Body of pancreas (tissue), 4 donors: Measurements from ENCODE around the gene ASMT. TPM values are rescaled to one million over a fixed set of nuclear protein-coding genes. Genes with fewer than 3 reads are reported as not detected.

Experiments used
- ATAC-seq: fragments of 150-250 bp; one replicate; pipeline ENCODE4 v1.9.1; 2016
- DNase-seq, 4 donors: peaks; one replicate each; pipeline ENCODE4 v3.0.0-alpha.2; 2019
- H3K27ac ChIP-seq, 4 donors: fragments of 200-600 bp; sonication (generic); 1 replicate in 3 of 4; 2 replicates in 1 of 4; pipeline versions ENCODE4 v1.5.1 to v1.6.1; 2016 to 2019; ENCODE audit warnings: mild to moderate bottlenecking in 1 of 4, mixed read lengths in 1 of 4, moderate library complexity in 1 of 4
- H3K27me3 ChIP-seq, 2 donors: fragments of 200-600 bp; sonication (generic); one replicate each; pipeline ENCODE4 v1.6.0; 2016; ENCODE audit warnings: mild to moderate bottlenecking in 1 of 2
- H3K36me3 ChIP-seq, 2 donors: fragments of 200-600 bp; sonication (generic); replicated peaks in 1 of 2; 2 replicates each; pipeline ENCODE4 v1.5.1; 2016; ENCODE audit warnings: low read depth in 2 of 2; ENCODE audit not compliant: insufficient read depth in 1 of 2
- H3K4me1 ChIP-seq: fragments of 200-600 bp; sonication (generic); one replicate; pipeline ENCODE4 v1.6.0; 2016
- H3K4me3 ChIP-seq, 2 donors: fragments of 200-600 bp; sonication (generic); 1 replicate in 1 of 2; 2 replicates in 1 of 2; pipeline ENCODE4 v1.5.1; 2016 to 2019
- H3K9me3 ChIP-seq, 3 donors: fragments of 200-600 bp; sonication (generic); 1 replicate in 2 of 3; 2 replicates in 1 of 3; pipeline ENCODE4 v1.5.1; 2016
- POLR2A ChIP-seq, 3 donors: fragments of 450-650 bp; IDR thresholded peaks; one replicate each; pipeline ENCODE4 v1.6.1; 2016; ENCODE audit warnings: antibody characterized with exemption in 3 of 3, mild to moderate bottlenecking in 2 of 3
- WGBS, 2 donors: methylation state at CpG; one replicate each; pipeline ENCODE4 v1.1.5; 2017; 5-methylcytosine and 5-hydroxymethylcytosine counted together
- intact Hi-C: fragments of 100-400 bp; cut with DNase I; formaldehyde crosslinking; loops from one replicate; pipeline ENCODE4 v1.15.1; 2023
- total RNA-seq, 2 donors: library from RNA; depleted of rRNA; stranded (reverse); fragments of >200 nt; gene quantifications; one replicate each; pipeline ENCODE4 v1.1.0, GENCODE V29; 2016
- TF ChIP-seq, protein P1 (sequence below), 7 experiments: fragments of 450-650 bp in 4 of 7; fragments of 200-600 bp in 3 of 7; sonication (generic) in 3 of 7; IDR thresholded peaks; one replicate each; pipeline ENCODE4 v1.5.1; 2016 to 2019; ENCODE audit warnings: antibody characterized with exemption in 7 of 7

ASMT gene
- total RNA-seq, 2 donors from 2014 or later = not detected

DNA sequence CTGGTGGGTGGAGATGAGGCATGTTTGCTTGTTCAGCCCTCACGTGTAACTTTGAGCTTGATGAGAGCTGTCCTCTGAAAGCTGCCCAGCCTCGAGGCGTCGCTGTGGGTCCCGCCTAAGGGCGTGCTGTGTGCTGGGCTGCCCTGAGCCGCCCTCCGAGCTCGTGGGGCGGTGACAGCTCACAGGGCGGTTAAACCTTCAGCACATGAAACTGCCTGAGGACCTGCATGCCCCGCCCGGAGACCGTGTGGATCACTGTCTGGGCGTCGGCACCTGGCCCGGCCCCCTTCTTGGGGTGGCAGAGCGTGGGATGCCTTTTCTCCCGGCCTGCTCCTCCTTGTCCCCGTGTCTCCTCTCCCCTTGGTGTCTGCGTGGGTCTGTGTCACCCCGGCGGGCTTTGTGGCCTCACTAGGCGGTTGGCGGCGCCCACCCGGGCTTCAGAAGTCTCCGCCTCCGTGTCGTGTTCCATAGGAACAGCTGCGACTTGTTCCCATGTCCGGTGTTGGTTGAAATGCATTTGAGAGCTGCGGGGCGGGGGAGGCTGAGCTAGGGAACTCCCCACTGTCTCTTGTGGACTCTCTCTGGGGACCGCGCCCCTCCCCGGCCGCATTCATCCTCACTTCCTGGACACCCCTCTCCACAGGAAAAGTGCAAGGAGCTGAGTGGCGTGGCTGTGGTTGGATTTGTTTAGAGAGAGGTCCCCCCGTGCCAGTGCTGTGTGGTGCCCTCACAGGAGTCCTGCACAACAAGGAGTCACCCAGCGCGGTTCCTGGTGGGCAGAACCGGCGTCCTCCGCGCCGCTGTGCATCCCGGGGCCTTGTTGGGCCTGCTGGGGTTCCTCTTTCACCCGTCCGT is 16.6 kb upstream of the ASMT start:
- intact Hi-C loops = no loop called here
- H3K9me3 ChIP-seq = no peaks in the 10 kb centered on the region
- TF ChIP-seq POLR2A (IDR thresholded peaks at IDR 0.05) = no peak
- TF ChIP-seq, protein P1, sequence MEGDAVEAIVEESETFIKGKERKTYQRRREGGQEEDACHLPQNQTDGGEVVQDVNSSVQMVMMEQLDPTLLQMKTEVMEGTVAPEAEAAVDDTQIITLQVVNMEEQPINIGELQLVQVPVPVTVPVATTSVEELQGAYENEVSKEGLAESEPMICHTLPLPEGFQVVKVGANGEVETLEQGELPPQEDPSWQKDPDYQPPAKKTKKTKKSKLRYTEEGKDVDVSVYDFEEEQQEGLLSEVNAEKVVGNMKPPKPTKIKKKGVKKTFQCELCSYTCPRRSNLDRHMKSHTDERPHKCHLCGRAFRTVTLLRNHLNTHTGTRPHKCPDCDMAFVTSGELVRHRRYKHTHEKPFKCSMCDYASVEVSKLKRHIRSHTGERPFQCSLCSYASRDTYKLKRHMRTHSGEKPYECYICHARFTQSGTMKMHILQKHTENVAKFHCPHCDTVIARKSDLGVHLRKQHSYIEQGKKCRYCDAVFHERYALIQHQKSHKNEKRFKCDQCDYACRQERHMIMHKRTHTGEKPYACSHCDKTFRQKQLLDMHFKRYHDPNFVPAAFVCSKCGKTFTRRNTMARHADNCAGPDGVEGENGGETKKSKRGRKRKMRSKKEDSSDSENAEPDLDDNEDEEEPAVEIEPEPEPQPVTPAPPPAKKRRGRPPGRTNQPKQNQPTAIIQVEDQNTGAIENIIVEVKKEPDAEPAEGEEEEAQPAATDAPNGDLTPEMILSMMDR (IDR thresholded peaks at IDR 0.05) = no peak
- H3K4me3 ChIP-seq = no peak overlapping the region
- peaks cover 39 to 63% of the 10 kb centered on the region in 2 donors for H3K36me3 ChIP-seq
- H3K27me3 ChIP-seq = no peaks in the 10 kb centered on the region
- H3K27ac ChIP-seq = no peak overlapping the region
- WGBS, 2 donors = 87 to 90% methylated on average over 28 to 37 of the region's 50 CpGs
- H3K4me1 ChIP-seq = peaks cover 14% of the 10 kb centered on the region
- DNase-seq = no peak
- no peak for ATAC-seq

DNA sequence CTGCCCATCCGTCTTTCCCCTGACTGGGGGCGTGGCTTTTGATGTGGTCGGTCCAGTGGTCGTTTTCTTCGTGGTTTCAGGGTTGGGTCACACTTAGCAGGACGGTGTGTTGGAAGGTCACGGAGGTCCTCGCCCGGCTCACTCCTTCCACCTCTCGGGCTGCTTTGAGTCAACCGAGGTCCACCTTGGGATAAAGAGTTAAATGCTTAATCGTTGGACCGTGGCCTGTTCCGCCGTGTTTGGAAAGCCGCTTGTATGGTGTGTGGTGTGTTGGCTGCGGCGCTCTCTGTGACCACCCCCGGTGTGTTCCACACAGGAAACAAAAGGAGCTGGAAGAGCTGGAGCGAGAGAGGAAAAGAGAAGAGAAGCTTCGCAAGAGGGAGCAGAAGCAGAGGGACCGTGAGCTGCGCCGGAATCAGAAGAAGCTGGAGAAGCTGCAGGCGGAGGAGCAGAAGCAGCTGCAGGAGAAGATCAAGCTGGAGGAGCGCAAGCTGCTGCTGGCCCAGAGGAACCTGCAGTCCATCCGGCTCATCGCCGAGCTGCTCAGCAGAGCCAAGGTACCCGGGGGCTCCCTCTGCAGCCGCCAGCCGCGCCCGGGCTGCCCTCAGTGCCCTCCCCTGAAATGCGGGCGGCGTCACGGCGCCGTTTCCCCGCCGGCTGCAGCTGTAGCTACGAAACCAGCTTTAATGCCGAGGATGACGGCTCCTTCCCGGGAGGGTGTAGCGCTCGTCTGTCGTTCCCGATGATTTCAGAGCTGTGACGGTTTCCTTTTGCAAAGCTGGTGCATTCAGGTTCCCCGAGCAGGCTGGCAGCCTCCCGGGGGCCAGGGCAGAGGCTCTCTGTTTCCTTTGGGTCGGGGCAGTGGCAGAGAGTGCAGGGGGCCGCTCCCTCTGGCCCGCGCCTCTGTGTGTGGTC is 15.7 kb upstream of the ASMT start:
- intact Hi-C loops = no loop called here
- DNase-seq = no peak

DNA sequence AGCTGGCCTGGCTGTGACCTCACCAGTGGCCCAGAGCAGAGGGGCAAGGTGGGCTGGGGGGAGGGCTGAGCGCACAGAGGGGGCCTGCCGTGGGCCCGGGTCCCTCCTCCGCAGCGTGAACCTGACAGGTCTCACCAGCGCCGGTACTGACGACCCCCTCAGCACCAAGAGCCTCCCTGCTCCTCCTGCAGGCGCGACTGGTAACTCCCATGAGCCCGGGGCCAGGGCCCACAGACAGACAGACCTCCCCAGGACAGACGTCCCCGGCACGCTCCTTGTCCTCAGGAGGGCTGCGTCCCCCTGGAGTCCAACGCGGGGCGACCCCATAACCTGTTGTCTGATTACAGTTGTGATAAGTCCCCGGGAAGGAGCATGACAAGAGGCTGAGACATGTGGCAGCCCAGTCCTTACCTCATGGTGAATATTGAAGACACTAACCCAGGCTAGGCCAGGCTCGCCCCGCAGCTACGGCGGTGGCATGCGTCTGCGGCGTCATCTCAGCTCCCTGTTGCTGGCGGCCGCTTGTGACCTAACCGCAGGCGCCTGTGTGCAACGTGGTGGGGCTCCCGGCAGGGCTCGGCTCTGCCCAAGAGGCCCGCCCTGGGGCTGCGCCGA is 15.0 kb upstream of the ASMT start:
- peaks cover 1% of the 10 kb centered on the region for H3K4me1 ChIP-seq
- WGBS, 2 donors = 93 to 94% methylated on average over 6 to 36 of the region's 36 CpGs
- H3K27me3 ChIP-seq = no peaks in the 10 kb centered on the region
- TF ChIP-seq, protein P1 (IDR thresholded peaks at IDR 0.05) = no peak
- TF ChIP-seq POLR2A (IDR thresholded peaks at IDR 0.05) = no peak
- H3K4me3 ChIP-seq = no peak overlapping the region
- intact Hi-C loops = no loop called here
- no peak for DNase-seq
- no peak overlapping the region for H3K27ac ChIP-seq
- ATAC-seq = no peak
- no peaks in the 10 kb centered on the region for H3K9me3 ChIP-seq
- H3K36me3 ChIP-seq = peaks cover 39 to 57% of the 10 kb centered on the region in 2 donors

More for the DNA sequence above, 15.7 kb upstream of the ASMT start:
- H3K36me3 ChIP-seq = peaks cover 39 to 58% of the 10 kb centered on the region in 2 donors
- no peak overlapping the region for H3K4me3 ChIP-seq
- H3K27me3 ChIP-seq = no peaks in the 10 kb centered on the region
- peaks cover 6% of the 10 kb centered on the region for H3K4me1 ChIP-seq
- TF ChIP-seq, protein P1 (IDR thresholded peaks at IDR 0.05) = no peak
- TF ChIP-seq POLR2A (IDR thresholded peaks at IDR 0.05) = no peak
- H3K9me3 ChIP-seq = no peaks in the 10 kb centered on the region
- H3K27ac ChIP-seq = no peak overlapping the region
- ATAC-seq = no peak
- 85 to 87% methylated on average over 26 to 57 of the region's 57 CpGs for WGBS, 2 donors

DNA sequence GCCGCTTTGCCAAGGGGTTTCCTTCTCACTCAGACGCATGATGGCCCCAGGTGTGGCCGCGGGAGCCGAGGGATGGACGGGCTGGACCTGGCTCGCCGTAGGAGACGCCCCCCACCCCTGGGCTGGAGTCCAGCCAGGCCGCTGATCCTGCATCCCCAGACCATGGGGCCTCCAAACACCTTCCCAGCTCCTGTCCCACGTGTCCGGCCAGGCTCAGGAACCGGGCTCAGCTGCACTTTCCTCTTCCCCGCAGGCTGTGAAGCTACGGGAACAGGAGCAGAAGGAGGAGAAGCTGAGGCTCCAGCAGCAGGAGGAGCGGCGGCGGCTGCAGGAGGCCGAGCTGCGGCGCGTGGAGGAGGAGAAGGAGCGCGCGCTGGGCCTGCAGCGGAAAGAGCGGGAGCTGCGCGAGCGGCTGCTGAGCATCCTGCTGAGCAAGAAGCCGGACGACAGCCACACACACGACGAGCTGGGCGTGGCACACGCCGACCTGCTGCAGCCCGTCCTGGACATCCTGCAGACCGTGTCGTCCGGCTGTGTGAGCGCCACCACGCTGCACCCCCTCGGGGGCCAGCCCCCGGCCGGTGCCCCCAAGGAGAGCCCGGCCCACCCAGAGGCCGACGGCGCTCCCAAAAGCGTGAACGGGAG is 14.3 kb upstream of the ASMT start:
- no peak overlapping the region for H3K4me3 ChIP-seq
- intact Hi-C loops = no loop called here
- no peaks in the 10 kb centered on the region for H3K9me3 ChIP-seq
- TF ChIP-seq, protein P1 (IDR thresholded peaks at IDR 0.05) = no peak
- no peak overlapping the region for H3K27ac ChIP-seq
- DNase-seq (no peak), ATAC-seq (no peak)
- peaks cover 39 to 54% of the 10 kb centered on the region in 2 donors for H3K36me3 ChIP-seq
- H3K27me3 ChIP-seq = no peaks in the 10 kb centered on the region
- 95 to 98% methylated on average over 25 to 38 of the region's 52 CpGs for WGBS, 2 donors
- no peaks in the 10 kb centered on the region for H3K4me1 ChIP-seq
